ENCODE results near the gene GSC2. TPM values are rescaled to one million over a fixed set of nuclear protein-coding genes. Genes with fewer than 3 reads are reported as not detected.
A peak's percentile ranks its signal among the peaks of the same experiment; 100 is the strongest.

Gene GSC2
- total and polyA plus RNA-seq, 9 of the 15 experiments (the other 6 are each of a cell fraction or from before 2014, with no cell fraction given), result not detected

- TF ChIP-seq HOXB6 (CRISPR knock-in tag; IDR thresholded peaks at IDR 0.05; ENCODE audit: borderline replicate concordance) (no peak), PHTF2 (CRISPR knock-in tag; IDR thresholded peaks at IDR 0.05) (no peak), CTBP1 (IDR thresholded peaks at IDR 0.05; ENCODE audit: borderline replicate concordance) (0 out of 2 replicates have a peak, but pooled peaks have one; percentile 13), BCOR (IDR thresholded peaks at IDR 0.05) (0 out of 2 replicates have a peak, but pooled peaks have one; percentile 16), ZNF644 (tag; IDR thresholded peaks at IDR 0.05; ENCODE audit: low read depth) (no peak), HSF4 (CRISPR knock-in tag; IDR thresholded peaks at IDR 0.05; ENCODE audit: borderline replicate concordance) (no peak)
Measured at GRCh38 chr22:19146215-19146968, 3.7 kb downstream of the GSC2 start (continued).

- peak; percentile 79 to 82 (median 80) for DNase-seq (ENCODE audit: extremely low read depth in 1 of 4, low spot score in 3 of 4)
- H3K4me1 ChIP-seq (replicated peaks in 1 of 2; ENCODE audit: control insufficient read depth in 2 of 2, insufficient read depth in 2 of 2, low read length in 2 of 2), result peaks cover 4 to 19% of the 10 kb centered on the region in 2 experiments; a peak in 4 of 5 replicates
- H3K9me3 ChIP-seq (replicated peaks; ENCODE audit: control insufficient read depth, insufficient read depth, low read depth, low read length), result no peaks in the 10 kb centered on the region
- peak overlapping the region; percentile 50 for H3K27ac ChIP-seq (ENCODE audit: extremely low read depth, low read depth, low read length)
- peaks cover 39% of the 10 kb centered on the region for H3K36me3 ChIP-seq (ENCODE audit: control insufficient read depth, insufficient read depth, low read length)
- peak overlapping the region; percentile 74 to 92 for H3K9ac ChIP-seq (ENCODE audit: insufficient read depth in 1 of 2, low read depth in 2 of 2, low read length in 2 of 2)
- peaks cover 14 to 26% of the 10 kb centered on the region in 2 experiments; a peak in 4 of 5 replicates for H3K27me3 ChIP-seq (ENCODE audit: control insufficient read depth in 2 of 2, insufficient read depth in 2 of 2, low read length in 2 of 2)
- intact Hi-C loops (cut with micrococcal nuclease), result loop anchor here (1.0 to 2.0 kb wide), 9 partner anchors 22 to 486 kb away; partner anchors contain the start of genes CDC45, CLTCL1, DGCR2 and UFD1
- POLR2A ChIA-PET, result interaction anchor here (0.6 to 6.1 kb wide), 33 partner anchors 8 to 1388 kb away, joined by 3 to 54 read pairs (median 3); partner anchors contain the start of genes CDC45, DGCR2 and TSSK2
- FAIRE-seq, result no peak
- peaks cover 4% of the 10 kb centered on the region for H3K9me1 ChIP-seq (ENCODE audit: control insufficient read depth, insufficient read depth, low read length)
- under 1% methylated on average over 17 of the region's 17 CpGs for WGBS (ENCODE audit: insufficient coverage, low coverage, missing lambda C conversion rate)
- 0 out of 2 replicates have a peak, but pooled peaks cover 3% of the 10 kb centered on the region for H4K20me1 ChIP-seq (replicated peaks; ENCODE audit: control insufficient read depth, insufficient read depth, low read length)
- peak; percentile 48 for ATAC-seq
- in situ Hi-C loops (cut with MboI), result no loop called here
- peak overlapping the region; percentile 80 for H2AFZ ChIP-seq (ENCODE audit: low read depth, low read length)
- CTCF ChIA-PET (ENCODE audit: low intra/inter-chr PET ratio), result interaction anchor here (0.7 to 3.1 kb wide), 5 partner anchors 29 to 488 kb away, joined by 3 to 26 read pairs (median 3); no protein-coding TSS in a partner anchor
- peak overlapping the region; percentile 96 for H3K4me2 ChIP-seq (ENCODE audit: insufficient read depth, low read length)
- TSS peak; percentile 62 for BruUV-seq (replicated peaks)
- peaks cover 15% of the 10 kb centered on the region for H3K79me2 ChIP-seq (ENCODE audit: control insufficient read depth, insufficient read depth, low read length)
- peak overlapping the region; percentile 59 for H3K4me3 ChIP-seq
- TF ChIP-seq UBTF (IDR thresholded peaks at IDR 0.05; ENCODE audit: borderline replicate concordance in 1 of 2, low read depth in 2 of 2, low read length in 2 of 2), result no peak
- TF ChIP-seq U2AF2 (optimal IDR thresholded peaks at IDR 0.05; ENCODE audit: low read depth, low read length), result no peak
- 0 out of 2 replicates have a peak, but pooled peaks have one; percentile 56 for TF ChIP-seq ELF1 (tag; IDR thresholded peaks at IDR 0.05)
- TF ChIP-seq HEY1 (CRISPR knock-in tag; IDR thresholded peaks at IDR 0.05; ENCODE audit: borderline replicate concordance), result no peak
- no peak for TF ChIP-seq GTF2F1 (IDR thresholded peaks at IDR 0.05; ENCODE audit: low read depth, low read length)
- TF ChIP-seq ZBTB34 (CRISPR knock-in tag; IDR thresholded peaks at IDR 0.05), result no peak
- no peak for TF ChIP-seq PML (IDR thresholded peaks at IDR 0.05; ENCODE audit: low read length)
- peak; percentile 85 for TF ChIP-seq CREM (IDR thresholded peaks at IDR 0.05; ENCODE audit: low read depth)
- TF ChIP-seq MCM7 (IDR thresholded peaks at IDR 0.05), result no peak
- no peak for TF ChIP-seq GABPA (tag; conservative IDR thresholded peaks at IDR 0.05; ENCODE audit: low read depth)
- no peak for TF ChIP-seq MBD2 (IDR thresholded peaks at IDR 0.05; ENCODE audit: borderline replicate concordance, low read depth)
Measured at GRCh38 chr22:19143967-19144400, 6.1 kb downstream of the GSC2 start.

Data from K562 (cell line).